GM19239 (cell line): ENCODE measurements around the gene METTL17.
"Not testable (repeated sequence)": the region's sequence is repeated elsewhere in the genome, so short reads cannot be mapped to it uniquely, and the experiment has no call there.

Experiments used
- DNase-seq: peaks from one replicate; pipeline ENCODE4 v3.0.0; 2011; ENCODE audit warnings: low spot score; ENCODE audit not compliant: insufficient read length
- FAIRE-seq: peaks from 2 replicates; lab custom pipeline; 2011; peaks lifted over from hg19 to GRCh38; lab: Jason Lieb, UNC

The METTL17 gene

GRCh38 chr14:21040370-21040925 lies 50.7 kb downstream of the METTL17 start:
- no peak for FAIRE-seq

GRCh38 chr14:21040941-21041340 lies 51.2 kb downstream of the METTL17 start:
- not testable (repeated sequence) for FAIRE-seq, DNase-seq

More at GRCh38 chr14:21040370-21040925, 50.7 kb downstream of the METTL17 start:
- no peak for DNase-seq

GRCh38 chr14:21041676-21042433 lies 52.1 kb downstream of the METTL17 start, which contains the start of gene RNASE7:
RNASE7 (plus strand) TSS chr14:21042362; CDS start chr14:21042993, 631 bp downstream.
- no peak for DNase-seq
- no peak for FAIRE-seq

GRCh38 chr14:21042918-21043317 lies 53.1 kb downstream of the METTL17 start:
- DNase-seq (no peak), FAIRE-seq (no peak)

- DNase-seq, result no peak
- no peak for FAIRE-seq
Observed at GRCh38 chr14:21043387-21043973, 53.7 kb downstream of the METTL17 start.

- FAIRE-seq (no peak), DNase-seq (no peak)
Observed at GRCh38 chr14:21043974-21044618, 54.3 kb downstream of the METTL17 start.
